ENCODE data around the gene SOX1. TPM values are rescaled to one million over a fixed set of nuclear protein-coding genes. Genes with fewer than 3 reads are reported as not detected.

Gene SOX1
- polyA plus RNA-seq, 1 donor from 2014 or later = 13.2 TPM

- no peaks in the 10 kb centered on the region for H3K9me3 ChIP-seq (ENCODE audit: low read length)
- H3K4me3 ChIP-seq (ENCODE audit: low read length) = no peak overlapping the region
- H2AFZ ChIP-seq (ENCODE audit: low read depth, low read length) = no peak overlapping the region
- H3K9me2 ChIP-seq (ENCODE audit: insufficient read depth, low read length) = no peaks in the 10 kb centered on the region
- H3F3A ChIP-seq (ENCODE audit: insufficient read depth, low read length, poor library complexity, severe bottlenecking) = no peaks in the 10 kb centered on the region
- H4K20me1 ChIP-seq (ENCODE audit: insufficient read depth) = no peaks in the 10 kb centered on the region
- H3K36me3 ChIP-seq (ENCODE audit: insufficient read depth, low read length) = peaks cover 3% of the 10 kb centered on the region
- TF ChIP-seq REST (IDR thresholded peaks at IDR 0.05; ENCODE audit: borderline replicate concordance) (peak; percentile 42), POLR2AphosphoS5 (IDR thresholded peaks at IDR 0.05) (no peak)
- H3K4me2 ChIP-seq (ENCODE audit: low read length) = no peak overlapping the region
- H3K27ac ChIP-seq (ENCODE audit: low read length) = no peak overlapping the region
- H3K9ac ChIP-seq (ENCODE audit: low read length) = no peak overlapping the region
- H3K79me2 ChIP-seq (replicated peaks; ENCODE audit: insufficient read depth, low read length) = no peaks in the 10 kb centered on the region
- no peaks in the 10 kb centered on the region for H3K27me3 ChIP-seq (ENCODE audit: insufficient read depth, low read depth, low read length)
Measured at GRCh38 chr13:112113348-112113747, 46.4 kb downstream of the SOX1 start.

- Histone ChIP-seq H3K36me3 (ENCODE audit: insufficient read depth, low read length) (peaks cover under 1% of the 10 kb centered on the region), H4K20me1 (ENCODE audit: insufficient read depth) (no peaks in the 10 kb centered on the region), H3K9me3 (ENCODE audit: low read length) (no peaks in the 10 kb centered on the region), H3K27me3 (ENCODE audit: insufficient read depth, low read depth, low read length) (no peaks in the 10 kb centered on the region), H3F3A (ENCODE audit: insufficient read depth, low read length, poor library complexity, severe bottlenecking) (no peaks in the 10 kb centered on the region), H3K4me3 (ENCODE audit: low read length) (no peak overlapping the region), H2AFZ (ENCODE audit: low read depth, low read length) (no peak overlapping the region), H3K4me2 (ENCODE audit: low read length) (no peak overlapping the region), H3K9me2 (ENCODE audit: insufficient read depth, low read length) (no peaks in the 10 kb centered on the region), H3K9ac (ENCODE audit: low read length) (no peak overlapping the region), H3K27ac (ENCODE audit: low read length) (no peak overlapping the region), H3K79me2 (replicated peaks; ENCODE audit: insufficient read depth, low read length) (no peaks in the 10 kb centered on the region)
- TF ChIP-seq TAF1 (IDR thresholded peaks at IDR 0.05; ENCODE audit: low read depth) (no peak), POLR2AphosphoS5 (IDR thresholded peaks at IDR 0.05) (no peak), REST (IDR thresholded peaks at IDR 0.05; ENCODE audit: borderline replicate concordance) (no peak), MXI1 (conservative IDR thresholded peaks at IDR 0.05; ENCODE audit: poor library complexity, severe bottlenecking) (no peak), EZH2 (IDR thresholded peaks at IDR 0.05; ENCODE audit: borderline replicate concordance, insufficient read depth, low read length, poor library complexity, severe bottlenecking) (no peak)
Measured at GRCh38 chr13:112113851-112114250, 46.9 kb downstream of the SOX1 start.

GRCh38 chr13:112114391-112114790, 47.4 kb downstream of the SOX1 start:
- H3K4me2 ChIP-seq (ENCODE audit: low read length) = no peak overlapping the region
- no peaks in the 10 kb centered on the region for H3K27me3 ChIP-seq (ENCODE audit: insufficient read depth, low read depth, low read length)
- H3K9ac ChIP-seq (ENCODE audit: low read length) = no peak overlapping the region
- no peaks in the 10 kb centered on the region for H3K9me3 ChIP-seq (ENCODE audit: low read length)
- H3K36me3 ChIP-seq (ENCODE audit: insufficient read depth, low read length) = no peaks in the 10 kb centered on the region
- H3K4me3 ChIP-seq (ENCODE audit: low read length) = no peak overlapping the region
- no peak for TF ChIP-seq EZH2 (IDR thresholded peaks at IDR 0.05; ENCODE audit: borderline replicate concordance, insufficient read depth, low read length, poor library complexity, severe bottlenecking)
- TF ChIP-seq MXI1 (conservative IDR thresholded peaks at IDR 0.05; ENCODE audit: poor library complexity, severe bottlenecking) = no peak
- no peak for TF ChIP-seq EP300 (conservative IDR thresholded peaks at IDR 0.05; ENCODE audit: poor library complexity, severe bottlenecking)
- no peak for TF ChIP-seq TAF1 (IDR thresholded peaks at IDR 0.05; ENCODE audit: low read depth)
- TF ChIP-seq SMC3 (conservative IDR thresholded peaks at IDR 0.05; ENCODE audit: poor library complexity) = no peak
- H3K9me2 ChIP-seq (ENCODE audit: insufficient read depth, low read length) = no peaks in the 10 kb centered on the region
- no peaks in the 10 kb centered on the region for H4K20me1 ChIP-seq (ENCODE audit: insufficient read depth)
- H3F3A ChIP-seq (ENCODE audit: insufficient read depth, low read length, poor library complexity, severe bottlenecking) = no peaks in the 10 kb centered on the region
- H3K27ac ChIP-seq (ENCODE audit: low read length) = no peak overlapping the region
- no peaks in the 10 kb centered on the region for H3K79me2 ChIP-seq (replicated peaks; ENCODE audit: insufficient read depth, low read length)
- no peak overlapping the region for H2AFZ ChIP-seq (ENCODE audit: low read depth, low read length)
